Umbilical cord (tissue), 2 donors: ENCODE measurements around the gene BPIFB6. TPM values are rescaled to one million over a fixed set of nuclear protein-coding genes. Genes with fewer than 3 reads are reported as not detected.
"Not testable (repeated sequence)": the region's sequence is repeated elsewhere in the genome, so short reads cannot be mapped to it uniquely, and the experiment has no call there.

Experiments used
- DNase-seq: peaks from one replicate; pipeline ENCODE4 v3.0.0-alpha.2; 2015; ENCODE audit warnings: low spot score
- total RNA-seq: library from RNA; depleted of rRNA; stranded (reverse); fragments of >200 nt; gene quantifications from one replicate; pipeline ENCODE4 v1.2.3, GENCODE V29; 2014; ENCODE audit warnings: low replicate concordance; ENCODE audit not compliant: insufficient read depth

Gene BPIFB6
- total RNA-seq, 1 donor from 2014 or later, result not detected

GRCh38 chr20:33027769-33028751 is 3.4 kb upstream of the BPIFB6 start:
- no peak for DNase-seq

- DNase-seq, result no peak
Observed at GRCh38 chr20:33028875-33029274, 2.6 kb upstream of the BPIFB6 start.

GRCh38 chr20:33030076-33030475 is 1.4 kb upstream of the BPIFB6 start:
- no peak for DNase-seq

GRCh38 chr20:33030569-33030968 is 879 bp upstream of the BPIFB6 start:
- no peak for DNase-seq

GRCh38 chr20:33032555-33032954 is 1.1 kb downstream of the BPIFB6 start:
- no peak for DNase-seq

- no peak for DNase-seq
Observed at GRCh38 chr20:33033381-33033780, 1.9 kb downstream of the BPIFB6 start.

- DNase-seq, result no peak
Observed at GRCh38 chr20:33034115-33034514, 2.7 kb downstream of the BPIFB6 start.

GRCh38 chr20:33034901-33035492 is 3.5 kb downstream of the BPIFB6 start:
- no peak for DNase-seq

- DNase-seq, result no peak
Observed at GRCh38 chr20:33037456-33037855, 6.0 kb downstream of the BPIFB6 start.

GRCh38 chr20:33038243-33038642 is 6.8 kb downstream of the BPIFB6 start:
- no peak for DNase-seq

- no peak for DNase-seq
Observed at GRCh38 chr20:33042430-33042829, 11.0 kb downstream of the BPIFB6 start.

- DNase-seq, result no peak
Observed at GRCh38 chr20:33042983-33043730, 11.7 kb downstream of the BPIFB6 start.

GRCh38 chr20:33043731-33044181 is 12.3 kb downstream of the BPIFB6 start:
- DNase-seq, result no peak

GRCh38 chr20:33045129-33045721 is 13.8 kb downstream of the BPIFB6 start:
- not testable (repeated sequence) for DNase-seq

GRCh38 chr20:33046412-33046811 is 15.0 kb downstream of the BPIFB6 start:
- DNase-seq, result no peak

- no peak for DNase-seq
Observed at GRCh38 chr20:33051333-33051732, 19.9 kb downstream of the BPIFB6 start.

GRCh38 chr20:33053291-33054106 is 22.1 kb downstream of the BPIFB6 start, which contains the start of gene BPIFB3:
Gene BPIFB3, plus strand, starts transcription at chr20:33053903. Its CDS starts 1,533 bp downstream, at chr20:33055436.
- no peak for DNase-seq

GRCh38 chr20:33054381-33054780 is 22.9 kb downstream of the BPIFB6 start:
- DNase-seq, result no peak

- DNase-seq, result no peak
Observed at GRCh38 chr20:33054791-33055190, 23.3 kb downstream of the BPIFB6 start.

- DNase-seq, result no peak
Observed at GRCh38 chr20:33059136-33059535, 27.7 kb downstream of the BPIFB6 start.
